ENCODE measurements around the gene CCN2.

CCN2 gene

GRCh38 chr6:131948692-131949619 is 2.2 kb downstream of the CCN2 start:
- peaks cover 11% of the 10 kb centered on the region for H3K79me1 ChIP-seq (ENCODE audit: low read length)

GRCh38 chr6:131947986-131948661 is 3.0 kb downstream of the CCN2 start:
- Histone ChIP-seq H2BK120ac (ENCODE audit: insufficient read depth, low read length, poor library complexity) (no peak overlapping the region), H3K4me3 (ENCODE audit: low read depth, low read length) (no peak overlapping the region), H3K9me3 (ENCODE audit: insufficient read depth, low read depth, low read length) (no peaks in the 10 kb centered on the region), H4K12ac (ENCODE audit: low read depth, low read length) (no peak overlapping the region), H3K9ac (ENCODE audit: low read length) (no peak overlapping the region), H3K4ac (ENCODE audit: low read depth, low read length) (no peak overlapping the region), H2BK12ac (ENCODE audit: low read length) (no peak overlapping the region), H3K79me1 (ENCODE audit: low read length) (peaks cover 11% of the 10 kb centered on the region), H3K18ac (ENCODE audit: low read length) (no peak overlapping the region), H2AK5ac (ENCODE audit: low read length) (no peak overlapping the region), H2AFZ (ENCODE audit: insufficient read depth, low read length, poor library complexity) (no peak overlapping the region), H3K79me2 (ENCODE audit: control insufficient read depth, insufficient read depth, low read length, poor library complexity) (peaks cover 5% of the 10 kb centered on the region), H3K4me1 (ENCODE audit: control insufficient read depth in 1 of 2, insufficient read depth in 2 of 2, low read length in 2 of 2) (peaks cover 7 to 18% of the 10 kb centered on the region in 2 experiments), H3K23ac (ENCODE audit: low read length) (no peak overlapping the region), H2BK5ac (ENCODE audit: low read depth, low read length, poor library complexity) (no peak overlapping the region), H4K8ac (ENCODE audit: low read depth, low read length) (no peak overlapping the region), H3K14ac (ENCODE audit: low read length) (no peak overlapping the region), H3K27ac (ENCODE audit: low read depth, low read length) (no peak overlapping the region), H3K36me3 (ENCODE audit: control insufficient read depth in 1 of 2, insufficient read depth in 2 of 2, low read length in 2 of 2) (peaks cover 2 to 10% of the 10 kb centered on the region in 2 experiments), H4K91ac (ENCODE audit: low read depth, low read length) (no peak overlapping the region), H3K4me2 (ENCODE audit: low read length) (peak overlapping the region; percentile 10), H3K27me3 (ENCODE audit: insufficient read depth, low read length) (no peaks in the 10 kb centered on the region)
- no CpG with 5 or more reads among the region's 3 CpGs for WGBS (ENCODE audit: extremely low coverage, insufficient coverage, insufficient read length)
- peak in 1 of 2 donors; percentile 18 for DNase-seq

More at GRCh38 chr6:131948692-131949619, 2.2 kb downstream of the CCN2 start:
- Histone ChIP-seq H3K36me3 (ENCODE audit: control insufficient read depth in 1 of 2, insufficient read depth in 2 of 2, low read length in 2 of 2) (peaks cover 2 to 10% of the 10 kb centered on the region in 2 experiments), H2AK5ac (ENCODE audit: low read length) (no peak overlapping the region), H3K14ac (ENCODE audit: low read length) (no peak overlapping the region), H3K9ac (ENCODE audit: low read length) (peak overlapping the region; percentile 1), H4K8ac (ENCODE audit: low read depth, low read length) (no peak overlapping the region), H2BK120ac (ENCODE audit: insufficient read depth, low read length, poor library complexity) (no peak overlapping the region), H3K27me3 (ENCODE audit: insufficient read depth, low read length) (no peaks in the 10 kb centered on the region), H2BK5ac (ENCODE audit: low read depth, low read length, poor library complexity) (no peak overlapping the region), H3K9me3 (ENCODE audit: insufficient read depth, low read depth, low read length) (no peaks in the 10 kb centered on the region), H3K23ac (ENCODE audit: low read length) (no peak overlapping the region), H3K79me2 (ENCODE audit: control insufficient read depth, insufficient read depth, low read length, poor library complexity) (peaks cover 5% of the 10 kb centered on the region), H3K27ac (ENCODE audit: low read depth, low read length) (no peak overlapping the region), H2BK12ac (ENCODE audit: low read length) (no peak overlapping the region), H3K4me2 (ENCODE audit: low read length) (peak overlapping the region; percentile 71), H2AFZ (ENCODE audit: insufficient read depth, low read length, poor library complexity) (no peak overlapping the region), H4K91ac (ENCODE audit: low read depth, low read length) (no peak overlapping the region), H3K18ac (ENCODE audit: low read length) (no peak overlapping the region), H4K12ac (ENCODE audit: low read depth, low read length) (no peak overlapping the region), H3K4me1 (ENCODE audit: control insufficient read depth in 1 of 2, insufficient read depth in 2 of 2, low read length in 2 of 2) (peaks cover 7 to 18% of the 10 kb centered on the region in 2 experiments), H3K4ac (ENCODE audit: low read depth, low read length) (no peak overlapping the region), H3K4me3 (ENCODE audit: low read depth, low read length) (peak overlapping the region; percentile 8)
- WGBS (ENCODE audit: extremely low coverage, insufficient coverage, insufficient read length): no CpG with 5 or more reads among the region's 18 CpGs
- peak; percentile 81 to 93 for DNase-seq

DNA sequence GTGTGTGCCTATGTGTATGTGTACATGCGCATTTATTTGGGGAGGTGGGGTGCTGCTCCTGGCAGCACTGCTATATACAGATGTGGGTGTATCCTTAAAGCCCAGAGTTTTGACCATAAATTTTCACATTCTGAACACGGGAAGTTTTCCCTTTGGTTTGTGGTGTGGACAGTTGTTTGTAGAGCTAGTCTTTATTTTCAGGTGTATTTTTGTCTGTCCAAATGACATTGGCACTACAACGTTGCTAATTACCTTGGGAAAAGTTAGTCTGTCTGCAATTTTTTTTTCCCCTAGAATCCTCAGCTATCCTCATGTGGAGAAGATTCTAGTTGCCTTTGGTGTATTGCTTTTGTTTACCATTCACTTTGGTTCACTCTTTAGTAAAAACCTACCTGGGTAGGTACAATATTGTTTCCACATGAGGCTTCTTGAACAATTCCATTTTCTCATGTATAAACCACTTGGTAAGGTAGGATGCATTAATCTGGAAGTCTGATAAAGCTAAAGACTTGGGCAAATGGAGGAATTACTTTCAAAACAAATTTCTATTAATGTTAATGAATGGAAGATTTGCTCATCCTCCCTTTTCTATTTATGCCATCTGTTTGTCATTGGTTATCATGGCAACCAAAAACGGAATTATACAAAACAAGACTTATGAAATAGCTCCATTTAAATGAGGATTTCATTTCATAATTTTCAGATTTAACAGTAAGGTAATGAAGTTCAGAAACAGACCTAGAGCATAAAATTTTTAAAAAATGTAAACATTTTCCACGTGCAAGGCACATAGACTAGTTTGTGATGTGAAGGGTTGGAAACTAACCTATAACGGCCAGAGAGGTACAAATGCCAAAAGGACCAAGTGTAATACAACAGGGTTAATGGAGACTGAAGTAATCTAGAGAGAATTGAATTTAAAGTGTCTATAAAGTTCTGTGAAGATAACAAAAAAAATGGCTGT is 3.9 kb downstream of the CCN2 start:
- Histone ChIP-seq H2AFZ (ENCODE audit: insufficient read depth, low read length, poor library complexity) (no peak overlapping the region), H3K27ac (ENCODE audit: low read depth, low read length) (no peak overlapping the region), H3K27me3 (ENCODE audit: insufficient read depth, low read length) (no peaks in the 10 kb centered on the region), H3K4me2 (ENCODE audit: low read length) (no peak overlapping the region), H2BK120ac (ENCODE audit: insufficient read depth, low read length, poor library complexity) (no peak overlapping the region), H3K14ac (ENCODE audit: low read length) (no peak overlapping the region), H4K8ac (ENCODE audit: low read depth, low read length) (no peak overlapping the region), H3K4me3 (ENCODE audit: low read depth, low read length) (no peak overlapping the region), H3K23ac (ENCODE audit: low read length) (no peak overlapping the region), H2BK5ac (ENCODE audit: low read depth, low read length, poor library complexity) (no peak overlapping the region), H4K12ac (ENCODE audit: low read depth, low read length) (no peak overlapping the region), H2BK12ac (ENCODE audit: low read length) (no peak overlapping the region), H3K9me3 (ENCODE audit: insufficient read depth, low read depth, low read length) (no peaks in the 10 kb centered on the region), H2AK5ac (ENCODE audit: low read length) (no peak overlapping the region), H3K79me2 (ENCODE audit: control insufficient read depth, insufficient read depth, low read length, poor library complexity) (peaks cover 5% of the 10 kb centered on the region), H3K4ac (ENCODE audit: low read depth, low read length) (no peak overlapping the region), H3K18ac (ENCODE audit: low read length) (no peak overlapping the region), H3K79me1 (ENCODE audit: low read length) (peaks cover 11% of the 10 kb centered on the region), H3K9ac (ENCODE audit: low read length) (no peak overlapping the region), H3K36me3 (ENCODE audit: control insufficient read depth in 1 of 2, insufficient read depth in 2 of 2, low read length in 2 of 2) (peaks cover 2 to 10% of the 10 kb centered on the region in 2 experiments), H4K91ac (ENCODE audit: low read depth, low read length) (no peak overlapping the region), H3K4me1 (ENCODE audit: control insufficient read depth in 1 of 2, insufficient read depth in 2 of 2, low read length in 2 of 2) (peaks cover 7 to 18% of the 10 kb centered on the region in 2 experiments)
- no CpG with 5 or more reads among the region's 6 CpGs for WGBS (ENCODE audit: extremely low coverage, insufficient coverage, insufficient read length)
- peak in 1 of 2 donors; percentile 47 for DNase-seq

All from trophoblast cell (in vitro differentiated cells and primary cell).